COR-L47 (cell line): ENCODE results near the gene SPR.

Source experiments
- DNase-seq: peaks from one replicate; lab custom pipeline; 2025; lab: John Stamatoyannopoulos, UW

SPR gene

GRCh38 chr2:72932045-72932740 lies 45.0 kb downstream of the SPR start:
- no peak for DNase-seq

GRCh38 chr2:72932805-72933204 lies 45.6 kb downstream of the SPR start:
- DNase-seq: no peak

DNA sequence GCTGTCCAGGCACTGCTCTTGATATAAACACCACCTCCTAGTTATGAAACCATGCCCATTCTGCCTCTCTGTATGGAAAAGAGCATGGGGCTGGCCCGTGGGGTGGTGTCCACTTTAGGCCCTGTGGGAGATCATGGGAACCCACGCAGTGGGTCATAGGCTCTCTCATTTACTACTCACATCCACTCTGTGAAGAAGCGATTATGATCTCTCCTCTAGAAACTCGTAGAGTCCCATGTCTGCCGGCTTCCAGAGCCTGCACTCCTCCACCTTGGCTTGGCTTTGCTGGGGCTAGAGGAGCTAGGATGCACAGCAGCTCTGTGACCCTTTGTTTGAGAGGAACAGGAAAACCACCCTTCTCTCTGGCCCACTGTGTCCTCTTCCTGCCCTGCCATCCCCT lies 46.0 kb downstream of the SPR start:
- no peak for DNase-seq

DNA sequence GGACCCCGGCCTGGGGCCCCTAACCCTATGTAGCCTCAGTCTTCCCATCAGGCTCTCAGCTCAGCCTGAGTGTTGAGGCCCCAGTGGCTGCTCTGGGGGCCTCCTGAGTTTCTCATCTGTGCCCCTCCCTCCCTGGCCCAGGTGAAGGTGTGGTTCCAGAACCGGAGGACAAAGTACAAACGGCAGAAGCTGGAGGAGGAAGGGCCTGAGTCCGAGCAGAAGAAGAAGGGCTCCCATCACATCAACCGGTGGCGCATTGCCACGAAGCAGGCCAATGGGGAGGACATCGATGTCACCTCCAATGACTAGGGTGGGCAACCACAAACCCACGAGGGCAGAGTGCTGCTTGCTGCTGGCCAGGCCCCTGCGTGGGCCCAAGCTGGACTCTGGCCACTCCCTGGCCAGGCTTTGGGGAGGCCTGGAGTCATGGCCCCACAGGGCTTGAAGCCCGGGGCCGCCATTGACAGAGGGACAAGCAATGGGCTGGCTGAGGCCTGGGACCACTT lies 46.5 kb downstream of the SPR start:
- DNase-seq: no peak

GRCh38 chr2:72934683-72935610 lies 47.7 kb downstream of the SPR start:
- DNase-seq: peak; percentile 32

- DNase-seq: no peak
These were observed 48.4 kb downstream of the SPR start for GRCh38 chr2:72935611-72935957.

DNA sequence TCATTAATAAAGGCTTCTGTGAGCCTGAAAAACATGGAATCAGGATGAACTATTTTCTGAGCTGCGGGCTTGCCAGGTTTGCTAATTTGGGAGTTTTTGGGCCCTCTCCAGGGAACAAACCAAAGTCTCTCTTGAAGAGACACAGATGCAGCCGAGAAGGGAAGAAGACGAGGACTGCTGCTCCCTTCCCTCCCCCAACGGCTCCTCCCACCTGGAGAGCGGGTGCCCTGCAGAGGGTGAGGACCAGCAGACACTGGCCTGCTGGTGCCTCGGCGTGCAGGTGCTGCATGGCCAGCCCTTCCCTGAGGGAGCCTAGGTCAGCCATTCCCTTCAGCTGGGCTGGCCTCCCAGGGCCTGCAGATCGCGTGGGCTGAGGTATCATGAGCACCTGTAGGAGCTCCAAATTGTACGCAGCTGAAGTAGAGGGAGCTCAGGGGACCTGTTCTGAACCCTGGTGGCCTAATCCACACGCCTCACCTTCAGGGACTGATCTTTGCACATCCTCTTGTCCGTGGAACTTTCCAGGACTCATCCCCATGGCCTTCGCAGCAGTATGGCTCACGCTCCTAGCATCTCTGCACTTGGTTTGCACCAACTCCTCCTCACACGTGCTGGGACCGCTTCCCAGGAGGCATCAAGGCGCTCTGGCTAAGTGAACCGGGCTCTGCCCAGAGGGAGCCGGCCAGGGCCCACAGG lies 49.6 kb downstream of the SPR start:
- no peak for DNase-seq

- DNase-seq: no peak
These were observed 50.1 kb downstream of the SPR start for GRCh38 chr2:72937356-72937669.

DNA sequence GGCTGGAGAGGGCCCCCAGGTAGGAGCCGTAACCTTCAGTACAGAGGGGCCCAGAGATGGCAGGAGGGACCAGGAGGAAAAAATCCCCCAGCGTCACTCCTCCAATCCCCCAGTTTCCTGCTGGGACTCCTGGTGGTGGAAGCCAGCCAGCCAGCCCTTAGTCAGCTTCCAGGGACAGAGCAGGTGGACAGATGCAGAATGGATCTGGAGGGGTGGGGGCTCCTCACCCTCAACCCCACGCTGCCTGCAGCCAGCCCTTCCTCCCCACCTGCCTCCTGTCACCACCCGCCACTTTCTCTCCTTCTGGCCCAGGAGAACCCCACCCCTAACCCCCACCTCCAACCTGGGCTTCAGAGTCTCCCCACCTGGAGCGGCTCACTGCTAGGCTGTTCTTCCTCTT lies 51.2 kb downstream of the SPR start:
- DNase-seq: no peak

DNA sequence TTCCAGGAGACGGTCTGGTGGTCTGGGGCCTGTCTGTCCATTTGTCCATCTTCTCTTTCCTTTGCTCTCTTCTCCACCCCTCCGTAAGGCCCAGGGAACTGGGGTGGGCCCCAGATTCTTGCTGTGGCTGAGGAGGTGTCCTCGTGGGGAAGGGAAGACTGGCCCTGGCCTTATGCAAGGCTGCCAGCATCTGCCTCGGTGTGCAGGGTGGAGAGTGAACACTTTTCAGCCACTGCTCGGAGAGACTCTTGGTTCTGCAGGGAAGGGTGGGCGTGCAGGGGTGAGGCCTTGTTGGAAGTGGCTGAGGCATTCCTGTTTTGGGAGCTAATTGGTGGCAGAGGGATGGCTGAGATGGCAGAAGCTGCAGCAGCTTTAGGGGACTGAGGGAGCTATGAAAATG lies 53.2 kb downstream of the SPR start:
- DNase-seq: no peak

DNA sequence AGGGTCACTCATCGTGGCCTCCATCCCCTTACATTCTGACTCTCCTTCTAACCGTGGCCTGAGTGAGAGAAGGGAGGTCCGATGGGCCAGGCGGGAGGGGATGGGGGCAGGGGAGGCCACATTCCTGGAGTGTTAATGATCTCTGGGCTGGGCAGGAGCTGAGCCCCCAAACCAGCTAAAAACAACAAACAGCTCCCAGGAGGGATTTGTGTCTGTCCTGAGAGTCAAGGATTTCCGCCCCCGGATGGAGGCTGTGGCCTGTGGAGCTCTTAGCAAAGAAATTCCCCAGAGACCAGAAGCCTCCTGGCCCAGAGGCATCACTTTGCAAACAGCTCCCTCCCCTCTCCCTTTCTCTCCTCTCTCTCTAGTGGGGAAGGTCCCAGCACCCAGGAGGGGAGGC lies 53.6 kb downstream of the SPR start:
- DNase-seq: no peak
